Lung microvascular endothelial cell (primary cell): Measurements from ENCODE around the gene ZDHHC3. TPM values are rescaled to one million over a fixed set of nuclear protein-coding genes. Genes with fewer than 3 reads are reported as not detected.
"Not testable (repeated sequence)": the region's sequence is repeated elsewhere in the genome, so short reads cannot be mapped to it uniquely, and the experiment has no call there.

ENCODE experiments used
- DNase-seq, 2 donors: peaks; one replicate each; pipeline versions ENCODE4 v3.0.0 to v3.0.0-alpha.2; 2010; ENCODE audit warnings: low read depth in 2 of 2
- total RNA-seq: library from RNA; depleted of rRNA; stranded (reverse); fragments of >200 nt; gene quantifications from 2 replicates; pipeline ENCODE4 v1.2.1, GENCODE V29; 2014

Gene ZDHHC3
- total RNA-seq, 1 donor from 2014 or later: 61.5 TPM

GRCh38 chr3:44996556-44996969 is 20.6 kb upstream of the ZDHHC3 start:
- no peak for DNase-seq

DNA sequence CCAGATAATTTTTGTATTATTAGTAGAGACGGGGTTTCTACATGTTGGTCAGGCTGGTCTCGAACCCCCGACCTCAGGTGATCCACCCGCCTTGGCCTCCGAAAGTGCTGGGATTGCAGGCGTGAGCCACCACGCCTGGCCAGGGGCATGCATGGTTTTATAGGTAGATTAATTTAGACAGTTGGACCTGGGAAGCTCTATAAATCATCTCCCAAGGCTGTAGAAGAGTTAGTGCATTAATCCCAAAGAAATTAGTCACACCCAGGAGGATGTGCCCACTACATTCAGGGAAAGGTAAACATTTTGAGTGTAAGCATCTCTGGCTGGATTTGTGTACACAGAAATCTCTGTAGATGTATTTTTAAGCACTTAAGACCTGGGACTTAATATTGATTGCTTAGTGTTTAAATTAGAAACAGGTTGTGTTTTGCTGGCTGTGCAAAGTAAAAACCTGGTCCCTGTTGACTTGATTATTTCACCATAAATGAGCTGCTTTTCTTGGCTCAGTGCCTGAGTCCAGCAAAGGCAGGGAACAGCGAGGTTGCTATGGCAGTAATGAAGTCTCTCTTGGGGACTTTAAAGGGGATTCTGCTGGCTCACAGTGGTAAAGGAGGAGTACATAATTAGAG is 19.3 kb upstream of the ZDHHC3 start:
- peak; percentile 36 to 86 for DNase-seq

GRCh38 chr3:44993471-44994205 is 17.7 kb upstream of the ZDHHC3 start:
- DNase-seq: no peak

- peak; percentile 28 to 52 for DNase-seq
Measured at GRCh38 chr3:44992555-44993470, 16.8 kb upstream of the ZDHHC3 start.

- no peak for DNase-seq
Measured at GRCh38 chr3:44991326-44991725, 15.4 kb upstream of the ZDHHC3 start.

DNA sequence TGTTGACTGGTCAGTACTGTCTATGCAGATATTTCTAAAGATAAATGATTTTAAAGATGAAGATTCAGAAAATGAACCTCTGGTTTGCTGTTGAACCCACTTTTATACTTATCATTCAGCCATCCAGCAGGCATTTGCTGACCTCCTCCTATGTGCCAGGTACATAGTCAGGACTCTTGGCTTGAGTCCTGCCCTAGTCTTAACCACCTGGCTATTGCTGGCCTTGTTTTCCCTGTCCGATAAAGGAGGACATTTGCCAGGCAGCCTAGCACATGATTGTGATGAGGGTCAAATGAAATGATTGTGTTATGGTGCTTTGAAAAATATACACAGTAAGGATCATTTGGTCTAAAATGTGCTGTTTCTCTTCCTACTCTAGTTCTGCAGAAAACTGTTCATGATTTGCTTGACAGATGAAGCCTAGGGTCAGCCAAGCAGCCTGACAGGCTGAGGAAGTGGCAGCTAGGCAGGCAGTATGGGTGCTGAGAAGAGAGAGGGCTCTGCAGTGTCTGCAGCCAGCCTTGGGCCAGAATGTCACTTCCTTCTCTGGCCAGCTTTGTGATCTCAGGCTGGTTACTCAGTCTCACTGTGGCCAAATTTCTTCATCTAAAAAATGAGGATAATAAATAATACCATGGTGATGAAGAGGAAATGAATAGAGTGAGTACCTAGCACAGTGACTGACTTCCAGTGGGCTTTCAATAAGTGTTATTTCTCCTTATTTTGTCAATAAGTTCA is 13.8 kb upstream of the ZDHHC3 start:
- DNase-seq: peak in 1 of 2 donors; percentile 22

DNA sequence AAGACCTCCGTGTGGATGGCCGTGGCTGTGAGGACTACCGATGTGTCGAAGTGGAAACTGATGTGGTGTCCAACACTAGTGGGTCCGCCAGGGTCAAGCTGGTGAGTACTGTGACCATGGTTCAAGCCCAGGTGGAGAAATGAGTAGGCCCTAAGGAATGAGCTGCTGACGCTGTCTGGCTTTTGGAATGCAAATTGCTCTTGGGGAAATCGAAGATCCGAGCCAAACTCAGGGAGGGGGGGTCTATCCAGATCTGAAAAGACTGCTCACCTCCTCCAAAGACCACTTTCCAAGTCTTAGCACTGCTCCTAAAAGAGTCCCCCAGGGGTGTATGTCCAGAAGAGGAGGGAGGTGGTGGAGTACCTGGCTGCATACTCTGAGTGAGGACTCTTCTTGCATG is 13.2 kb upstream of the ZDHHC3 start:
- DNase-seq: no peak

DNA sequence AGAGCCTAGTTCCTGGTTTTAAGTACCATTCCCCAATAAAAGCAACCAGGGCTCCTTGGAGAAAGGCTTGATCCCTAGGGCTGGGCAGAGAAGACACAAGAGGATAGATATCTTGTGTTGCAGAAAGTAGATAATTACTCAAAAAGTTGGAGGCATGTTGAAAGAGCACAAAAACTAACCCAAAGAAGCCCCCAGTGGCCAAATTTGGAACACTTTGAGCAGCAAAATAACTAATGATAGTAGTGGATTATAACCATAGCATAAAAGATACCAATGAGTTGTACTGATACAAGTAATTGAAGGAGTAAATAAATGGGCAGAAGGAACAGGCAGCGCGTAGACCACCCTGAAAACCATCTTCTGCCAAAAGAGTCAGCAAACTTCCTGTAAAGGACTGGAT is 12.1 kb upstream of the ZDHHC3 start:
- peak in 1 of 2 donors; percentile 37 for DNase-seq

DNA sequence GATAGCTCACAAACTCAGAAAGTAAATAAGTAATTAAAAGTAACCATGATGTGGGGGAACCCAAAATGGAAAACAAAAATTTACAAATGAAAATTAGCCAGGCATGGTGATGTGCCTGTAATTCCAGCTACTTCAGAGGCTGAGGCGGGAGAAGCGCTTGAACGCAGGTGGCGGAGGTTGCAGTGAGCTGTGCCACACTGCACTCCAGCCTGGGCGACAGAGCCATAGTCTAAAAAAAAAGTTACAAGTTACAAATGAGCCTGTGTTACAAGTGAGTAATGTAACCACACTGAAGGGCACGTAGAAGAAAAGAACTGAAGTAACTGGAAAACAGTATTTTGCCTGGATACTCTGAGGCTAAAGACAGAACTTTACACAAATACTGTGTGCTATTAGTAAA is 11.4 kb upstream of the ZDHHC3 start:
- no peak for DNase-seq

- DNase-seq: not testable (repeated sequence)
Measured at GRCh38 chr3:44986330-44986729, 10.4 kb upstream of the ZDHHC3 start.

- DNase-seq: no peak
Measured at GRCh38 chr3:44984335-44984734, 8.4 kb upstream of the ZDHHC3 start.

DNA sequence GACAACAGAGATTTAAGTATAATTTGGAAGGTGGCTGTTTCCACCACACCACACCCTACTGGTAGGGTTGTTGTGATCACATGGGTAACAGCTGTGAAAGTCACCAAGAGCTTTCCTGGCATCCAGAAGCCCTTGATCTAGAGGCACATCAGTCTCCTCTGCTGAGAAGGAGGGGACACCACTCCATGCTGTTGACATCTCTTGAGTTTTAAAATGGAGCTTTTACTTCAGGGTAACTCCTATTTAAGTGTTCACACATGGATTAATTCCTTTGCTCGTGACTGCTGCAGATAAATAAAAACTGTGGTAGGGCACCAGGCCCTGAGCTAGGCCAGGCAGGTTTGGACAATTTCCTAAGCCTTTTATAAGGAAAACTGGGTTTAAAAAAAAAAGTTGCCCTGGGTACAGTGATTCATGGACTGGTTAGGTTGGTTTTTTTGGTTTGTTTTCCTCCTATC is 7.5 kb upstream of the ZDHHC3 start:
- no peak for DNase-seq

DNA sequence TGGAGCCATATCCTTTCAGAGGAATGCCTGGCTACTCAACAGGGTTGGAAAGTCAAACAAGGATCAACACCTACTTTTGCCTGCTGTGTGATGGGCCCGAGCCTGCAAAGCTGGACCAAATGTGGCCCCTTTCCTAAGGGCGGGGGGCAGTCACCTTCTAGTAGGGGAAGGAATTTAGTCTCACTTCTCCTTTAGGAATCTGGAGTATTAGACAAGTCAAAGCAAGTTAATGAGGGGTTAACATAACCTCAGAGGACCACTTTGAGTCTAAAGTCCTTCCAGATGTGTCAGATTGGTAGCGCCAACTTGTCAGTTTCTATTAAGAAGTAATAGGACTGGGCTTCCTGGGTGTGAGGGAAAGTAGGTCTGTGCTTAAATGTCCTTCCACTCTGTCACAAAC is 6.8 kb upstream of the ZDHHC3 start:
- DNase-seq: no peak

DNA sequence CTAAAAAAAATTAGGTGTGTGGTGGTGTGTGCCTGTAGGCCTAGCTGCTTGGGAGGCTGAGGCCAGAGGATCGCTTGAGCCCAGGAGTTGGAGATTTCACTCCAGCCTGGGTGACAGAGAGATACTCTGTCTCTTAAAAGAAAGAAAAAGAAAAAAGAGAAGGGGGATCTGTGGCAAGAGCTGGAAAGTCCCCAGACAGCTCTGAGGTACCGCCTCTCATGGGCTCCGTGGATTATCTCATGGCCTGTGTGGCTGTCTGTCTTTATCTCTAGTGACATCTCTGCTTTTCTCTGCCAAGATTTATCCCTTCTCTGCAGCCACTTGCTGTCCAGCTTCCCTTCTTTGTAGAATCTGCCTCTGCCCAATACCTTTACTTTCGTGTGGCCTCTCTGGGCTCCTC is 5.8 kb upstream of the ZDHHC3 start:
- DNase-seq: no peak

DNA sequence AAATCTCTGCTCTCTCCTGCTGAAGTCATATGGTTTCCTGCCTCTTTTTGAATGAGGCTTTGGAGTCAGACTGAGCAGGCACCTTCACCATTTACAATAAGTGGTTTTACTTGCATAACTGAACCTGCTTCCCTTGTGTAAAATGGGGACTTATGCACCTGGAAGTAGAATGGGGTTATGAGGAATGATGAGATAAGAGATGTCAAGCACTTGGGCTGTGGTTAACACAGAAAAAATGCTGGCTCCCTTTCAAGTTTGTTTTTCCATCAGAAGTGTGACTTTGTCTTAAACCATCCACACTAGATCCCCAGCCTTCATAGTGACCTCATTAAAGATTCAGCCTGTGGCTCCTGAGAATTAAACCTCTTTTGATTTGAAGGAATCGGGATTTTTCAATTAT is 5.2 kb upstream of the ZDHHC3 start:
- no peak for DNase-seq

- no peak for DNase-seq
Measured at GRCh38 chr3:44974416-44974815, 1.6 kb downstream of the ZDHHC3 start.

DNA sequence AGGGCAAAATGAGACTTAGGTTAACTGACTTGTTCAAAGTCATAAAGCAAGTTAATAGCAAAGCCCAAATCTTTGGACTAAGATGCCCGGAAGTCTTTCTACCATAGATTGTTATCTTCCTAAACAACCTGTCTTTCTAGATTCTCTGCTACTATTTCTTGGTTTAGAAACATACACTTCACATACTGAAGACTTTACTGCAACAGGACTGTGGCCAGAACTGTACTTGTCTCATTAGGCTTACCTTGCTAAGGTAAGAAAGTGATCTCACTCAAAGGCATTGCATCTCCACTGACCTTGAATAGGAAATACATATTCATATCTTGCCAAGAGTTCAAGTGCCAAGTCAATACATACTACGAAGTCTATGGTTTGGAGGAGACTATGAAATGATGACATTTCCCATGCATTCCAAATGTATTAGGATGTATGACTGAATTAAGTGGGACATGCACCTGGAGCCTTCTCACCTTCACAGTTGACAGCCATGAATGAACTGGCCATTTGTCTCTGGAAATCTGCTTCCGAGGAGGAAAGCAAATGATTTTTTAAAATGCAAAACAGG is 5.0 kb downstream of the ZDHHC3 start:
- DNase-seq: no peak

DNA sequence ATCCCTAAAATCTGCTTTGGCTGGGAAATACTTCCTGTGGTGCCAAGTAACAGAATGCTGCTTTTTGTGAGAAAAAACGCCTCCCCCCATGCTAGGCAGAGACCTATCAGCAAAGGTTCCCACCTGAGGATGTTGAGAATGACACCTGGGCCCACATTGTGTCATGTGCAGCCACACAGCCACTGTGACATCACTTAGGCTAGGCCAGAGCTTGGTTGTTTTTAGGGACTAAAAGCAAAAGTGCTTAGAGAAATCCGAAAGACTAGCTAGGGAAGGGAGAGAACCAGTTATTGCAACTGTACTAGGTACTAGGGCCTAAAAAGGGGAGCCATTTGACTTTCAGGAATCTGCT is 6.2 kb downstream of the ZDHHC3 start:
- no peak for DNase-seq

- no peak for DNase-seq
Measured at GRCh38 chr3:44969154-44969827, 6.7 kb downstream of the ZDHHC3 start.

GRCh38 chr3:44968447-44968858 is 7.5 kb downstream of the ZDHHC3 start:
- DNase-seq: no peak
